Measurements from ENCODE around the gene PITX2.

PITX2 gene

GRCh38 chr4:110614976-110615352 lies 7.9 kb downstream of the PITX2 start:
- DNase-seq (ENCODE audit: low spot score), result peak; percentile 26
- in situ Hi-C loops (cut with MboI; ENCODE audit: low pct_unique_long_range_greater_than_20kb, low sequenced_read_pairs, unreplicated experiment), result no loop called here
- TF ChIP-seq CTCF (IDR thresholded peaks at IDR 0.05; ENCODE audit: extremely low read depth, insufficient read depth, missing control alignments), result no peak

- no peak for TF ChIP-seq CTCF (IDR thresholded peaks at IDR 0.05; ENCODE audit: extremely low read depth, insufficient read depth, missing control alignments)
- in situ Hi-C loops (cut with MboI; ENCODE audit: low pct_unique_long_range_greater_than_20kb, low sequenced_read_pairs, unreplicated experiment), result no loop called here
- DNase-seq (ENCODE audit: low spot score), result peak; percentile 17
Measured at GRCh38 chr4:110614173-110614963, 8.5 kb downstream of the PITX2 start.

- DNase-seq (ENCODE audit: low spot score), result peak; percentile 13
Measured at GRCh38 chr4:110613745-110614144, 9.1 kb downstream of the PITX2 start.

GRCh38 chr4:110612631-110613269 lies 10.1 kb downstream of the PITX2 start:
- TF ChIP-seq CTCF (IDR thresholded peaks at IDR 0.05; ENCODE audit: extremely low read depth, insufficient read depth, missing control alignments), result no peak
- peak; percentile 16 for DNase-seq (ENCODE audit: low spot score)
- in situ Hi-C loops (cut with MboI; ENCODE audit: low pct_unique_long_range_greater_than_20kb, low sequenced_read_pairs, unreplicated experiment), result no loop called here

More at GRCh38 chr4:110613745-110614144, 9.1 kb downstream of the PITX2 start:
- TF ChIP-seq CTCF (IDR thresholded peaks at IDR 0.05; ENCODE audit: extremely low read depth, insufficient read depth, missing control alignments), result no peak
- in situ Hi-C loops (cut with MboI; ENCODE audit: low pct_unique_long_range_greater_than_20kb, low sequenced_read_pairs, unreplicated experiment), result no loop called here

- no peak for TF ChIP-seq CTCF (IDR thresholded peaks at IDR 0.05; ENCODE audit: extremely low read depth, insufficient read depth, missing control alignments)
- in situ Hi-C loops (cut with MboI; ENCODE audit: low pct_unique_long_range_greater_than_20kb, low sequenced_read_pairs, unreplicated experiment), result no loop called here
- DNase-seq (ENCODE audit: low spot score), result no peak
Measured at GRCh38 chr4:110611968-110612447, 10.9 kb downstream of the PITX2 start.

GRCh38 chr4:110610940-110611831 lies 11.7 kb downstream of the PITX2 start:
- no peak for DNase-seq (ENCODE audit: low spot score)
- in situ Hi-C loops (cut with MboI; ENCODE audit: low pct_unique_long_range_greater_than_20kb, low sequenced_read_pairs, unreplicated experiment), result no loop called here
- no peak for TF ChIP-seq CTCF (IDR thresholded peaks at IDR 0.05; ENCODE audit: extremely low read depth, insufficient read depth, missing control alignments)
